OCI-M2 (cell line): ENCODE results near the gene TRANK1.

ENCODE experiments used
- DNase-seq: peaks from one replicate; lab custom pipeline; 2025; ENCODE audit not compliant: unreplicated experiment; lab: John Stamatoyannopoulos, UW

The TRANK1 gene

GRCh38 chr3:36859494-36859893 is 85.4 kb downstream of the TRANK1 start:
- DNase-seq, result no peak

- DNase-seq, result no peak
Measured at GRCh38 chr3:36852071-36852470, 92.8 kb downstream of the TRANK1 start.

GRCh38 chr3:36850743-36851142 is 94.1 kb downstream of the TRANK1 start:
- DNase-seq, result no peak

- no peak for DNase-seq
Measured at GRCh38 chr3:36846406-36846805, 98.4 kb downstream of the TRANK1 start.

GRCh38 chr3:36843065-36844051 is 101.5 kb downstream of the TRANK1 start:
- no peak for DNase-seq

- no peak for DNase-seq
Measured at GRCh38 chr3:36842275-36842674, 102.6 kb downstream of the TRANK1 start.

GRCh38 chr3:36840453-36840921 is 104.4 kb downstream of the TRANK1 start:
- no peak for DNase-seq

GRCh38 chr3:36837089-36837488 is 107.8 kb downstream of the TRANK1 start:
- DNase-seq, result no peak

- no peak for DNase-seq
Measured at GRCh38 chr3:36833160-36833814, 111.6 kb downstream of the TRANK1 start.

GRCh38 chr3:36832406-36832805 is 112.4 kb downstream of the TRANK1 start:
- no peak for DNase-seq

- no peak for DNase-seq
Measured at GRCh38 chr3:36827133-36827532, 117.7 kb downstream of the TRANK1 start.

GRCh38 chr3:36826240-36826639 is 118.6 kb downstream of the TRANK1 start:
- no peak for DNase-seq

GRCh38 chr3:36824443-36824842 is 120.4 kb downstream of the TRANK1 start:
- DNase-seq, result no peak

- DNase-seq, result no peak
Measured at GRCh38 chr3:36823806-36824205, 121.0 kb downstream of the TRANK1 start.

- DNase-seq, result no peak
Measured at GRCh38 chr3:36820083-36820482, 124.8 kb downstream of the TRANK1 start.

- DNase-seq, result no peak
Measured at GRCh38 chr3:36817806-36818533, 126.9 kb downstream of the TRANK1 start.

GRCh38 chr3:36815375-36815774 is 129.5 kb downstream of the TRANK1 start:
- no peak for DNase-seq

- no peak for DNase-seq
Measured at GRCh38 chr3:36814776-36815175, 130.1 kb downstream of the TRANK1 start.

GRCh38 chr3:36814066-36814717 is 130.7 kb downstream of the TRANK1 start:
- no peak for DNase-seq

- DNase-seq, result no peak
Measured at GRCh38 chr3:36813305-36813704, 131.5 kb downstream of the TRANK1 start.

- no peak for DNase-seq
Measured at GRCh38 chr3:36812240-36812639, 132.6 kb downstream of the TRANK1 start.
